ENCODE measurements around the gene TNS4.

DNA sequence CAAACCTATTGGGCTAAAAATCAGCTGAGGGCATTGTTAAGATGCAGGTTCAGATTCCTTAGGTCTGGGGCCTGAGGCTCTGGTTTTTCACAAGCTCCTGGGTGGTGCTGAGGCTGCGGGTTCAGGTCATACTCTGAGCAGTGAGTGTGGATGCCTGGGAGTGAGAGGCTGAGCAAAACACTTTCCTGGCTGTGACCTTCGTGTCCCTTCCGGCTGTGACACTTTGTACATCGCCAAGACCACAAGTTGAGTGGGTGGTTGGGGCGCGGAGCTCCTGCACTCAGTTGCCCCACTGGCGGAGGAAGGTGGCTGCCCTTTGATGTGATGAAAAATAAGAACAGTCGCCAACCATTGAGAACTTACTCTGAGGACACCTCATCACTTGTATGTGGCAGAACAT, 39.0 kb upstream of the TNS4 start:
- TF ChIP-seq, protein P1, sequence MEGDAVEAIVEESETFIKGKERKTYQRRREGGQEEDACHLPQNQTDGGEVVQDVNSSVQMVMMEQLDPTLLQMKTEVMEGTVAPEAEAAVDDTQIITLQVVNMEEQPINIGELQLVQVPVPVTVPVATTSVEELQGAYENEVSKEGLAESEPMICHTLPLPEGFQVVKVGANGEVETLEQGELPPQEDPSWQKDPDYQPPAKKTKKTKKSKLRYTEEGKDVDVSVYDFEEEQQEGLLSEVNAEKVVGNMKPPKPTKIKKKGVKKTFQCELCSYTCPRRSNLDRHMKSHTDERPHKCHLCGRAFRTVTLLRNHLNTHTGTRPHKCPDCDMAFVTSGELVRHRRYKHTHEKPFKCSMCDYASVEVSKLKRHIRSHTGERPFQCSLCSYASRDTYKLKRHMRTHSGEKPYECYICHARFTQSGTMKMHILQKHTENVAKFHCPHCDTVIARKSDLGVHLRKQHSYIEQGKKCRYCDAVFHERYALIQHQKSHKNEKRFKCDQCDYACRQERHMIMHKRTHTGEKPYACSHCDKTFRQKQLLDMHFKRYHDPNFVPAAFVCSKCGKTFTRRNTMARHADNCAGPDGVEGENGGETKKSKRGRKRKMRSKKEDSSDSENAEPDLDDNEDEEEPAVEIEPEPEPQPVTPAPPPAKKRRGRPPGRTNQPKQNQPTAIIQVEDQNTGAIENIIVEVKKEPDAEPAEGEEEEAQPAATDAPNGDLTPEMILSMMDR (conservative IDR thresholded peaks at IDR 0.05; ENCODE audit: low read depth, low read length), result no peak
- TF ChIP-seq EZH2phosphoT487 (IDR thresholded peaks at IDR 0.05; ENCODE audit: borderline replicate concordance, low read length) (no peak), EZH2 (IDR thresholded peaks at IDR 0.05; ENCODE audit: low read length, unreplicated experiment) (no peak)
